Measurements from ENCODE around the gene TRAPPC3.

DNA sequence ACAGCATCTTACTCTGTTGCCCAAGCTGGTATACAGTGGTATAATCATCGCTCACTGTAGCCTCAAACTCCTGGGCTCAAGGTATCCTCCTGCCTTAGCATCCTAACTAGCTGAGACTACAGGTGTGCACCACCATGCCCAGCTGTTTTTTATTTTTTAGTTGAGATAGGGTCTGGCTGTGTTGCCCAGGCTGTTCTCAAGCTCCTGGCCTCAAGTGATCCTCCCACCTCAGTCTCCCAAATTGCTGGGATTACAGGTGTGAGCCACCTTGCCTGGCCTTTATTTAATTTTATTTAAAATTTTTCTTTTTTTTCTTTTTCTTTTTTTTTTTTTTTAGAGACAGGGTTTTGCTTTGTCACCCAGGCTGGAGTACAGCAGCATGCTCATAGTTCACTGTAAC lies 15.9 kb upstream of the TRAPPC3 start:
- TF ChIP-seq EZH2 (IDR thresholded peaks at IDR 0.05; ENCODE audit: low read length, unreplicated experiment) (no peak), EZH2phosphoT487 (IDR thresholded peaks at IDR 0.05; ENCODE audit: borderline replicate concordance, low read length) (no peak)
- TF ChIP-seq, protein P1, sequence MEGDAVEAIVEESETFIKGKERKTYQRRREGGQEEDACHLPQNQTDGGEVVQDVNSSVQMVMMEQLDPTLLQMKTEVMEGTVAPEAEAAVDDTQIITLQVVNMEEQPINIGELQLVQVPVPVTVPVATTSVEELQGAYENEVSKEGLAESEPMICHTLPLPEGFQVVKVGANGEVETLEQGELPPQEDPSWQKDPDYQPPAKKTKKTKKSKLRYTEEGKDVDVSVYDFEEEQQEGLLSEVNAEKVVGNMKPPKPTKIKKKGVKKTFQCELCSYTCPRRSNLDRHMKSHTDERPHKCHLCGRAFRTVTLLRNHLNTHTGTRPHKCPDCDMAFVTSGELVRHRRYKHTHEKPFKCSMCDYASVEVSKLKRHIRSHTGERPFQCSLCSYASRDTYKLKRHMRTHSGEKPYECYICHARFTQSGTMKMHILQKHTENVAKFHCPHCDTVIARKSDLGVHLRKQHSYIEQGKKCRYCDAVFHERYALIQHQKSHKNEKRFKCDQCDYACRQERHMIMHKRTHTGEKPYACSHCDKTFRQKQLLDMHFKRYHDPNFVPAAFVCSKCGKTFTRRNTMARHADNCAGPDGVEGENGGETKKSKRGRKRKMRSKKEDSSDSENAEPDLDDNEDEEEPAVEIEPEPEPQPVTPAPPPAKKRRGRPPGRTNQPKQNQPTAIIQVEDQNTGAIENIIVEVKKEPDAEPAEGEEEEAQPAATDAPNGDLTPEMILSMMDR (conservative IDR thresholded peaks at IDR 0.05; ENCODE audit: low read depth, low read length), result no peak
